HG03565 (cell line): ENCODE measurements around the gene STYX.

Experiments
- ATAC-seq: cut with Tn5 transposase; IDR thresholded peaks from one replicate; pipeline ENCODE4 v1.9.1; 2021; ENCODE audit warnings: mild to moderate bottlenecking, moderate library complexity; ENCODE audit not compliant: unreplicated experiment

Gene STYX

GRCh38 chr14:52789118-52789517 lies 59.2 kb downstream of the STYX start:
- ATAC-seq: no peak

- no peak for ATAC-seq
Observed at GRCh38 chr14:52790011-52790755, 60.2 kb downstream of the STYX start.

GRCh38 chr14:52790756-52791222 lies 60.8 kb downstream of the STYX start:
- peak; percentile 3 for ATAC-seq

GRCh38 chr14:52791223-52792096 lies 61.5 kb downstream of the STYX start, which contains the start of gene GNPNAT1:
GNPNAT1 (minus strand) TSS chr14:52791607; CDS start chr14:52784650, 6,957 bp downstream.
- ATAC-seq: peak; percentile 80

GRCh38 chr14:52792097-52792415 lies 62.1 kb downstream of the STYX start:
- ATAC-seq: no peak

- no peak for ATAC-seq
Observed at GRCh38 chr14:52793061-52793460, 63.1 kb downstream of the STYX start.

GRCh38 chr14:52797653-52798052 lies 67.7 kb downstream of the STYX start:
- ATAC-seq: no peak

GRCh38 chr14:52798826-52799225 lies 68.9 kb downstream of the STYX start:
- no peak for ATAC-seq

- ATAC-seq: no peak
Observed at GRCh38 chr14:52801014-52801712, 71.2 kb downstream of the STYX start.

GRCh38 chr14:52802597-52802996 lies 72.6 kb downstream of the STYX start:
- ATAC-seq: no peak

- no peak for ATAC-seq
Observed at GRCh38 chr14:52806115-52806514, 76.1 kb downstream of the STYX start.

- no peak for ATAC-seq
Observed at GRCh38 chr14:52808101-52808500, 78.1 kb downstream of the STYX start.

- no peak for ATAC-seq
Observed at GRCh38 chr14:52821805-52822250, 91.9 kb downstream of the STYX start.

GRCh38 chr14:52824462-52824861 lies 94.5 kb downstream of the STYX start:
- no peak for ATAC-seq
